MM.1S (cell line): ENCODE measurements around the gene KDM4F.

Experiments used
- EZH2phosphoT487 ChIP-seq: fragments of 300-600 bp; sonication (generic); IDR thresholded peaks from 2 replicates; pipeline ENCODE4 v1.6.1; 2018; ENCODE audit warnings: antibody characterized with exemption, low read length
- TF ChIP-seq, protein P1 (sequence below): fragments of 300-600 bp; sonication (generic); IDR thresholded peaks from 2 replicates; pipeline ENCODE4 v1.5.1; 2016; ENCODE audit warnings: antibody characterized with exemption, low read length, mixed read lengths

- TF ChIP-seq, protein P1, sequence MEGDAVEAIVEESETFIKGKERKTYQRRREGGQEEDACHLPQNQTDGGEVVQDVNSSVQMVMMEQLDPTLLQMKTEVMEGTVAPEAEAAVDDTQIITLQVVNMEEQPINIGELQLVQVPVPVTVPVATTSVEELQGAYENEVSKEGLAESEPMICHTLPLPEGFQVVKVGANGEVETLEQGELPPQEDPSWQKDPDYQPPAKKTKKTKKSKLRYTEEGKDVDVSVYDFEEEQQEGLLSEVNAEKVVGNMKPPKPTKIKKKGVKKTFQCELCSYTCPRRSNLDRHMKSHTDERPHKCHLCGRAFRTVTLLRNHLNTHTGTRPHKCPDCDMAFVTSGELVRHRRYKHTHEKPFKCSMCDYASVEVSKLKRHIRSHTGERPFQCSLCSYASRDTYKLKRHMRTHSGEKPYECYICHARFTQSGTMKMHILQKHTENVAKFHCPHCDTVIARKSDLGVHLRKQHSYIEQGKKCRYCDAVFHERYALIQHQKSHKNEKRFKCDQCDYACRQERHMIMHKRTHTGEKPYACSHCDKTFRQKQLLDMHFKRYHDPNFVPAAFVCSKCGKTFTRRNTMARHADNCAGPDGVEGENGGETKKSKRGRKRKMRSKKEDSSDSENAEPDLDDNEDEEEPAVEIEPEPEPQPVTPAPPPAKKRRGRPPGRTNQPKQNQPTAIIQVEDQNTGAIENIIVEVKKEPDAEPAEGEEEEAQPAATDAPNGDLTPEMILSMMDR, result no peak
- TF ChIP-seq EZH2phosphoT487, result no peak
Measured at GRCh38 chr11:95014184-95014821, 34.9 kb upstream of the KDM4F start.
